ENCODE data around the gene OGT. TPM values are rescaled to one million over a fixed set of nuclear protein-coding genes. Genes with fewer than 3 reads are reported as not detected.

The OGT gene
- total and polyA plus RNA-seq, 5 donors, result 30.3 to 94.4 (median 69.3) TPM

- Histone ChIP-seq H3K4me1 (ENCODE audit: control insufficient read depth, insufficient read depth, low read length) (peaks cover 4% of the 10 kb centered on the region), H3K27ac (ENCODE audit: low read length) (peak overlapping the region; percentile 91), H3K4me3 (ENCODE audit: low read length) (no peak overlapping the region), H3K9me3 (ENCODE audit: control insufficient read depth, low read length) (no peaks in the 10 kb centered on the region), H3K27me3 (ENCODE audit: control insufficient read depth, insufficient read depth) (no peaks in the 10 kb centered on the region)
- ATAC-seq (peak; percentile 89 to 94), DNase-seq (peak; percentile 83 to 93 (median 93))
- 20% methylated on average over 13 of the region's 13 CpGs for WGBS
- intact Hi-C loops (cut with DNase I), result no loop called here
Measured at GRCh38 chrX:71622576-71623450, 89.9 kb downstream of the OGT start.

- no peaks in the 10 kb centered on the region for H3K27me3 ChIP-seq (ENCODE audit: control insufficient read depth, insufficient read depth)
- ATAC-seq, result no peak
- DNase-seq, result no peak
- peaks cover 4% of the 10 kb centered on the region for H3K4me1 ChIP-seq (ENCODE audit: control insufficient read depth, insufficient read depth, low read length)
- intact Hi-C loops (cut with DNase I), result no loop called here
- H3K9me3 ChIP-seq (ENCODE audit: control insufficient read depth, low read length), result no peaks in the 10 kb centered on the region
- WGBS, result 86% methylated on average over 3 of the region's 3 CpGs
- no peak overlapping the region for H3K27ac ChIP-seq (ENCODE audit: low read length)
- no peak overlapping the region for H3K4me3 ChIP-seq (ENCODE audit: low read length)
Measured at GRCh38 chrX:71623714-71624113, 90.8 kb downstream of the OGT start.

DNA sequence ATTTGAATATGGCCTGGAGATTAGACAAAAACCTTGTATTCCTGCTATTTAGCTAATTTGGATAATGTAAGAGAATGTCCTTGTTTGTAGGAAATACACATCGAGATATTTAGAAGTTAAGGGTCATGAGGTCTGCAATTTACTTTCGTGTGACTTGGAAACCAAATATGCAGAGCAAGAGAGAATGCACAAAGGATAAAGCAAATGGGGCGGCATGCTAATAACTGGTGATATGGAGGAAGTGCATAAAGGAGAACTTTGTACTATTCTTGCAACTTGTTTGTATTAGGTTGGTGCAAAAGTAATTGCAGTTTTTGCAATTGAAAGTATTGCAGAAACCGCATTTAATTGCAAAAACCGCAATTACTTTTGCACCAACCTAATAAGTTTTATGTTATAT lies 92.6 kb downstream of the OGT start:
- Histone ChIP-seq H3K27ac (ENCODE audit: low read length) (no peak overlapping the region), H3K4me3 (ENCODE audit: low read length) (no peak overlapping the region), H3K27me3 (ENCODE audit: control insufficient read depth, insufficient read depth) (no peaks in the 10 kb centered on the region), H3K9me3 (ENCODE audit: control insufficient read depth, low read length) (no peaks in the 10 kb centered on the region), H3K4me1 (ENCODE audit: control insufficient read depth, insufficient read depth, low read length) (peaks cover 4% of the 10 kb centered on the region)
- 88% methylated on average over 5 of the region's 5 CpGs for WGBS
- intact Hi-C loops (cut with DNase I), result no loop called here
- DNase-seq (no peak), ATAC-seq (no peak)

Other genes starting within 250 kb of the OGT start
- 100 to 1,000 TPM; 124 to 157 (median 135) TPM for gene NONO, start 249.5 kb upstream of the OGT start, total RNA-seq
- gene NONO, start 249.5 kb upstream of the OGT start, polyA plus RNA-seq, result 61.9 TPM
- gene ITGB1BP2, start 231.4 kb upstream of the OGT start, total RNA-seq, result 100 to 1,000 TPM; 113 to 174 (median 125) TPM
- gene ITGB1BP2, start 231.4 kb upstream of the OGT start, polyA plus RNA-seq, result 186 TPM
- 10 to 100 TPM; 21.2 to 22.8 (median 22.1) TPM for gene TAF1, start 166.7 kb upstream of the OGT start, total RNA-seq
- 8.6 TPM for gene TAF1, start 166.7 kb upstream of the OGT start, polyA plus RNA-seq
- 1 to 10 TPM; 1.4 to 2.0 (median 1.7) TPM for gene GCNA, start 45.3 kb downstream of the OGT start, total RNA-seq
- 0.81 TPM for gene GCNA, start 45.3 kb downstream of the OGT start, polyA plus RNA-seq
- gene CXCR3, start 85.4 kb downstream of the OGT start, total RNA-seq, result under 1 TPM; 0.20 to 0.51 (median 0.29) TPM
- gene CXCR3, start 85.4 kb downstream of the OGT start, polyA plus RNA-seq, result 0.07 TPM
- not detected for gene CXorf49, start 185.2 kb downstream of the OGT start, total RNA-seq
- not detected for gene CXorf49, start 185.2 kb downstream of the OGT start, polyA plus RNA-seq
- gene CXorf49B, start 230.2 kb downstream of the OGT start, total RNA-seq, result not detected
- not detected for gene CXorf49B, start 230.2 kb downstream of the OGT start, polyA plus RNA-seq